Gastrocnemius medialis (tissue), 4 donors: Measurements from ENCODE around the gene PTGS1. TPM values are rescaled to one million over a fixed set of nuclear protein-coding genes. Genes with fewer than 3 reads are reported as not detected.

Source experiments
- ATAC-seq, 2 donors: fragments of 150-250 bp; one replicate each; pipeline ENCODE4 v1.9.1; 2016
- DNase-seq, 2 donors: peaks; one replicate each; pipeline ENCODE4 v3.0.0-alpha.2; 2019
- H3K27ac ChIP-seq, 4 donors: fragments of 200-600 bp; sonication (generic); 1 replicate in 1 of 4; 2 replicates in 3 of 4; pipeline ENCODE4 v1.5.1; 2016 to 2018; ENCODE audit warnings: mild to moderate bottlenecking in 2 of 4, moderate library complexity in 1 of 4
- H3K27me3 ChIP-seq, 3 donors: fragments of 200-600 bp; sonication (generic) in 2 of 3; 1 replicate in 1 of 3; 2 replicates in 2 of 3; pipeline versions ENCODE4 v1.5.1 to v1.6.0; 2016 to 2019; ENCODE audit warnings: mild to moderate bottlenecking in 1 of 3, moderate library complexity in 1 of 3
- H3K36me3 ChIP-seq, 2 donors: fragments of 200-600 bp; sonication (generic) in 1 of 2; one replicate each; pipeline ENCODE4 v1.5.1; 2017 to 2018
- H3K4me1 ChIP-seq, 2 donors: fragments of 200-600 bp; sonication (generic) in 1 of 2; one replicate each; pipeline ENCODE4 v1.5.1; 2016 to 2017; ENCODE audit warnings: mild to moderate bottlenecking in 2 of 2
- H3K4me3 ChIP-seq, 4 donors: fragments of 200-600 bp; sonication (generic) in 3 of 4; 1 replicate in 1 of 4; 2 replicates in 3 of 4; pipeline ENCODE4 v1.5.1; 2016 to 2019; ENCODE audit warnings: mild to moderate bottlenecking in 2 of 4
- H3K9me3 ChIP-seq, 3 donors: fragments of 200-600 bp; sonication (generic) in 2 of 3; 1 replicate in 1 of 3; 2 replicates in 2 of 3; pipeline ENCODE4 v1.5.1; 2016 to 2019
- CTCF ChIP-seq, 5 experiments: fragments of 450-650 bp in 3 of 5; fragments of 200-600 bp in 2 of 5; sonication (generic) in 2 of 5; IDR thresholded peaks in 4 of 5; conservative IDR thresholded peaks in 1 of 5; 1 replicate in 4 of 5; 2 replicates in 1 of 5; pipeline ENCODE4 v1.5.1; 2016 to 2019; ENCODE audit warnings: antibody characterized with exemption in 5 of 5, mild to moderate bottlenecking in 3 of 5, moderate library complexity in 3 of 5
- POLR2A ChIP-seq, 2 donors: fragments of 450-650 bp; IDR thresholded peaks; one replicate each; pipeline ENCODE4 v1.6.1; 2017; ENCODE audit warnings: antibody characterized with exemption in 2 of 2, mild to moderate bottlenecking in 2 of 2, moderate library complexity in 2 of 2
- in situ Hi-C, 4 donors: fragments of 200-750 bp; cut with MboI; loops; one replicate each; pipeline versions ENCODE4 v1.15.0 to v1.8.0; 2017; ENCODE audit warnings: low sequenced_read_pairs in 4 of 4
- intact Hi-C: fragments of 100-400 bp; cut with DNase I; formaldehyde crosslinking; loops from one replicate; pipeline ENCODE4 v1.15.1; 2023; ENCODE audit warnings: low total_unique reads
- total RNA-seq, 4 donors: library from RNA; depleted of rRNA; stranded (reverse); fragments of >200 nt; gene quantifications; one replicate each; pipeline versions ENCODE4 v1.1.0 to v1.2.3, GENCODE V29; 2016

The PTGS1 gene
- total RNA-seq, 4 donors from 2014 or later, result 0.78 to 1.8 (median 1.0) TPM

- H3K27me3 ChIP-seq, result no peaks in the 10 kb centered on the region
- no peak for TF ChIP-seq CTCF (IDR thresholded peaks at IDR 0.05 in 4 of 5, conservative IDR thresholded peaks at IDR 0.05 in 1 of 5)
- ATAC-seq, result no peak
- H3K4me1 ChIP-seq, result no peaks in the 10 kb centered on the region
- in situ Hi-C loops, result no loop called here
- DNase-seq, result no peak
- intact Hi-C loops, result no loop called here
- no peak overlapping the region for H3K27ac ChIP-seq
- H3K9me3 ChIP-seq, result no peaks in the 10 kb centered on the region
- H3K4me3 ChIP-seq, result no peak overlapping the region
- no peaks in the 10 kb centered on the region for H3K36me3 ChIP-seq
Observed at GRCh38 chr9:122397749-122398148, 26.9 kb downstream of the PTGS1 start.

- Histone ChIP-seq H3K4me3 (no peak overlapping the region), H3K4me1 (no peaks in the 10 kb centered on the region), H3K27ac (no peak overlapping the region), H3K9me3 (no peaks in the 10 kb centered on the region), H3K36me3 (no peaks in the 10 kb centered on the region), H3K27me3 (no peaks in the 10 kb centered on the region)
- no peak for ATAC-seq
- no peak for DNase-seq
- in situ Hi-C loops (no loop called here), intact Hi-C loops (no loop called here)
- TF ChIP-seq POLR2A (IDR thresholded peaks at IDR 0.05) (no peak), CTCF (IDR thresholded peaks at IDR 0.05 in 4 of 5, conservative IDR thresholded peaks at IDR 0.05 in 1 of 5) (no peak)
Observed at GRCh38 chr9:122398371-122398924, 27.6 kb downstream of the PTGS1 start.

GRCh38 chr9:122401896-122402295, 31.1 kb downstream of the PTGS1 start:
- H3K4me3 ChIP-seq, result no peak overlapping the region
- ATAC-seq (no peak), DNase-seq (no peak)
- no peaks in the 10 kb centered on the region for H3K9me3 ChIP-seq
- no peaks in the 10 kb centered on the region for H3K36me3 ChIP-seq
- no peak for TF ChIP-seq CTCF (IDR thresholded peaks at IDR 0.05 in 4 of 5, conservative IDR thresholded peaks at IDR 0.05 in 1 of 5)
- no peak for TF ChIP-seq POLR2A (IDR thresholded peaks at IDR 0.05)
- H3K27me3 ChIP-seq, result peaks cover 0 to 5% (median 3%) of the 10 kb centered on the region in 3 donors
- no peak overlapping the region for H3K27ac ChIP-seq
- intact Hi-C loops, result no loop called here
- in situ Hi-C loops, result no loop called here
- no peaks in the 10 kb centered on the region for H3K4me1 ChIP-seq

GRCh38 chr9:122402403-122402871, 31.6 kb downstream of the PTGS1 start:
- TF ChIP-seq POLR2A (IDR thresholded peaks at IDR 0.05) (no peak), CTCF (IDR thresholded peaks at IDR 0.05 in 4 of 5, conservative IDR thresholded peaks at IDR 0.05 in 1 of 5) (no peak)
- Histone ChIP-seq H3K4me1 (no peaks in the 10 kb centered on the region), H3K9me3 (no peaks in the 10 kb centered on the region), H3K27ac (no peak overlapping the region), H3K4me3 (no peak overlapping the region), H3K36me3 (no peaks in the 10 kb centered on the region), H3K27me3 (peaks cover 0 to 5% (median 3%) of the 10 kb centered on the region in 3 donors)
- in situ Hi-C loops, result no loop called here
- intact Hi-C loops, result no loop called here
- DNase-seq, result no peak
- ATAC-seq, result no peak

GRCh38 chr9:122402874-122403273, 32.0 kb downstream of the PTGS1 start:
- Histone ChIP-seq H3K27ac (no peak overlapping the region), H3K36me3 (no peaks in the 10 kb centered on the region), H3K4me1 (no peaks in the 10 kb centered on the region), H3K27me3 (peaks cover 0 to 5% (median 3%) of the 10 kb centered on the region in 3 donors), H3K4me3 (no peak overlapping the region), H3K9me3 (no peaks in the 10 kb centered on the region)
- intact Hi-C loops (no loop called here), in situ Hi-C loops (no loop called here)
- no peak for ATAC-seq
- no peak for TF ChIP-seq POLR2A (IDR thresholded peaks at IDR 0.05)
- no peak for TF ChIP-seq CTCF (IDR thresholded peaks at IDR 0.05 in 4 of 5, conservative IDR thresholded peaks at IDR 0.05 in 1 of 5)
- DNase-seq, result no peak
